ENCODE data around the gene QRICH2. TPM values are rescaled to one million over a fixed set of nuclear protein-coding genes. Genes with fewer than 3 reads are reported as not detected.
"Not testable (repeated sequence)": the region's sequence is repeated elsewhere in the genome, so short reads cannot be mapped to it uniquely, and the experiment has no call there.

Gene QRICH2, protein sequence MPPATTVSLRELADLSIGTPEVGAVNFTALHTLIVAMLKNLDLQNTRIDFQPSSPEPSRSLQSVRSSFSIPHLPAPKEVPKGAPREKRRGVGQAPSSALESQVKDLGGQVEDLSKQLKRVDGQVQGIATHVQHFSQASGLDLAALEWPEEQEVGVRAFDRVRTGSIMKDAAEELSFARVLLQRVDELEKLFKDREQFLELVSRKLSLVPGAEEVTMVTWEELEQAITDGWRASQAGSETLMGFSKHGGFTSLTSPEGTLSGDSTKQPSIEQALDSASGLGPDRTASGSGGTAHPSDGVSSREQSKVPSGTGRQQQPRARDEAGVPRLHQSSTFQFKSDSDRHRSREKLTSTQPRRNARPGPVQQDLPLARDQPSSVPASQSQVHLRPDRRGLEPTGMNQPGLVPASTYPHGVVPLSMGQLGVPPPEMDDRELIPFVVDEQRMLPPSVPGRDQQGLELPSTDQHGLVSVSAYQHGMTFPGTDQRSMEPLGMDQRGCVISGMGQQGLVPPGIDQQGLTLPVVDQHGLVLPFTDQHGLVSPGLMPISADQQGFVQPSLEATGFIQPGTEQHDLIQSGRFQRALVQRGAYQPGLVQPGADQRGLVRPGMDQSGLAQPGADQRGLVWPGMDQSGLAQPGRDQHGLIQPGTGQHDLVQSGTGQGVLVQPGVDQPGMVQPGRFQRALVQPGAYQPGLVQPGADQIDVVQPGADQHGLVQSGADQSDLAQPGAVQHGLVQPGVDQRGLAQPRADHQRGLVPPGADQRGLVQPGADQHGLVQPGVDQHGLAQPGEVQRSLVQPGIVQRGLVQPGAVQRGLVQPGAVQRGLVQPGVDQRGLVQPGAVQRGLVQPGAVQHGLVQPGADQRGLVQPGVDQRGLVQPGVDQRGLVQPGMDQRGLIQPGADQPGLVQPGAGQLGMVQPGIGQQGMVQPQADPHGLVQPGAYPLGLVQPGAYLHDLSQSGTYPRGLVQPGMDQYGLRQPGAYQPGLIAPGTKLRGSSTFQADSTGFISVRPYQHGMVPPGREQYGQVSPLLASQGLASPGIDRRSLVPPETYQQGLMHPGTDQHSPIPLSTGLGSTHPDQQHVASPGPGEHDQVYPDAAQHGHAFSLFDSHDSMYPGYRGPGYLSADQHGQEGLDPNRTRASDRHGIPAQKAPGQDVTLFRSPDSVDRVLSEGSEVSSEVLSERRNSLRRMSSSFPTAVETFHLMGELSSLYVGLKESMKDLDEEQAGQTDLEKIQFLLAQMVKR (N-terminal part only)
- 3.6 TPM for total RNA-seq
- long read RNA-seq, partial matches to known transcripts, result 1 of 3 reads
- long read RNA-seq, other reads (novel, unspliced or antisense), result 2 of 3 reads

DNA sequence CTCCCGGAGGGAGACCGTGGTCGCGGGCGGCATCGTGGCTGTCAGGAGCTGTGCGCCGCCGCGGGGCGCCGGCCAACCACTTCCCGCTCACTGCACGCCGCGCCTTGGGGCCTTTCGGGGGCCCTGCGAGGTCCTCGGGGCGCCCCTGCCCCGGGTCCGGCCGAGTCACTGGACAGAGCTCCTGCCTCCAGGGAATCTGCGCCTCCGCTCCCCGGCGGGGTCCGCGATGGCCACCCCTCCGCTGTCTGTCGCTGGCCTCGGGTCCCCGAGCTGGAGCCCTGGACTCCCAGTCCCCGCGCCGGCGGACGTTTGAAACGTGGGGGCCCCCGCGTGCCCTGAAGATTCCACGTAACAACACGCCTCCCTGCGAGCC, at the start of gene QRICH2:
Gene QRICH2 (minus strand): TSS at position 311 of the 373 bp plus-strand sequence. CDS start 278 bp downstream, at position 33.
- DNase-seq (ENCODE audit: missing footprints), result no peak
- ATAC-seq, result no peak
- intact Hi-C loops (cut with DNase I), result loop anchor here (10.0 kb wide), 1 partner anchor 147 kb away; the partner anchor contains the start of gene UBE2O

DNA sequence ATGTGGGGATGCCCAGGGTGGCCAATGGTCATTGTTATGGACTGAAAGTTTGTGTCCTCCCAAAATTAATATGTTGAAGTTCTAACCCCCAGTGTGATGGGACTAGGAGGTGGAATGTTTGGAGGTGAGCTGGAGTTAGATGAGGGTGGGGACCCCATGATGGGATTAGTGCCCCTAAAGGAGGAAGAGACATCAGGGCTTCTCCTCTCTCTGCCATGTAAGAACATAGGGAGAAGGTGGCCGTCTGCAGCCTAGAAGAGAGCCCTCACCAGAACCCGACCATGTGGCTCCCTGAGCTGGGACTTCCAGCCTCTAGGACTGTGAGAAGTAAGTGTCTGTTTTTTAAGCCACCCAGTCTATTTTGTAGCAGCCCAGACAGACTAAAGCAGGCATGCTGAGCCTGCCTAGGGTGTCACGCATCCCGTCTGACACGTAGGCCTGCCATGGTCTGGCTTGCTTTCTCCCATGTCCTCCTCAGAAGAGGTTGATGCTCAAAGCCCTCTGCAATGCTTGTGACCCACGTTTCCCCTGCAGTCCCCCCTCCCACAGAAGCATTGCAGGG, 49.6 kb upstream of the QRICH2 start:
- intact Hi-C loops (cut with DNase I), result no loop called here
- no peak for DNase-seq (ENCODE audit: missing footprints)
- no peak for ATAC-seq

DNA sequence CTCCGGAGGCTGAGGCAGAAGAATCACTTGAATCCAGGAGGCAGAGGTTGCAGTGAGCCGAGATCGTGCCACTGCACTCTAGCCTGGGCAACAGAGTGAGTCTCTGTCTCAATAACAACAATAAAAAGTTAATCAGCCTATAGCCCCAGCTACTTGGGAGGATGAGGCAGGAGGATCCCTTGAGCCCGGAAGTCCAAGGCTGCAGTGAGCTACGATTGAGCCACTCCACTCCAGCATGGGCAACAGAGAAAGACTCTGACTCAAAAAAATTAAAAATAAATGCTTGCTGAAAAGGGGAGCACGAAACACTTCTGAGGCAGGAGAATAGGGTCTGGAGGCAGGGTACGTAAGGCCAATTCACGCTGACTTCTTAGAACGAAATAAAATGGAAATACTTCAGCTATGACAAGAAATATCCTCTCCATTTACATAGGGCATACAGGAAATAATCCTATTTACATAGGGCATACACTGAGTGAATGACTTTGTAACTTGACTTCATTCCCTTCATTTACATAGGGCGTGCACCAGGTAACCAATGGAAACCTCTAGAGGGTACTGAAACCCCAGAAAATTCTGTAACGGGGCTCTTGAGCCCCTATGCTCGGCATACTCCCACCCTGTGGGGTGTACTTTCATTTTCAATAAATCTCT, 48.9 kb upstream of the QRICH2 start:
- no peak for DNase-seq (ENCODE audit: missing footprints)
- ATAC-seq, result no peak
- intact Hi-C loops (cut with DNase I), result no loop called here

DNA sequence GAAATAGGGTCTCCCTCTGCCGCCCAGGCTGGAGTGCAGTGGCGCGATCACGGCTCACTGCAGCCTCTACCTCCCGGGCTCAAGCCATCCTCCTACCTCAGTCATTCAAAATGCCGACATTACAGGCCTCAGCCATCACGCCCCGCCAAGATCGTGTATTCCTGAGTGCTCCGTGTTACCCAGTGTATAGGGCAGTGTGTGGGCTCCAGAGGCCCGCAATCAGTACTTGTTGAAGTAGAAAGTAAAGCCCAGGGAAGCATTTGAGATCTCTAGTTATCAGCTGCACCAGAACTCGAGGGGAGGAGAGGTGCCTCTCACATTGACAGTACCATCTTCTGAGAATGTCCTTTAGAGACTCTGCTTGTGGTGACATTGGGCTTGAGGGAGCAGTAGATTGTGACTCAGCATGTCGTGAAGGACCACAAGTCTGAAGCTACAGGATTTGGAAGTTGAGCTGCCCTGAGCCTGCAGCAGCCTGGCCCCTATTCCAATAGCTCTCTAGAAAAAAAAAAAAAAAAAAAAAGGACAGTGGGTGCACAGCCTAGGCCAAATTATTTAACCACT, 46.8 kb upstream of the QRICH2 start:
- DNase-seq (ENCODE audit: missing footprints) (no peak), ATAC-seq (no peak)
- intact Hi-C loops (cut with DNase I), result loop anchor here (5.0 kb wide), 2 partner anchors 38 to 42 kb away; no protein-coding TSS in a partner anchor

DNA sequence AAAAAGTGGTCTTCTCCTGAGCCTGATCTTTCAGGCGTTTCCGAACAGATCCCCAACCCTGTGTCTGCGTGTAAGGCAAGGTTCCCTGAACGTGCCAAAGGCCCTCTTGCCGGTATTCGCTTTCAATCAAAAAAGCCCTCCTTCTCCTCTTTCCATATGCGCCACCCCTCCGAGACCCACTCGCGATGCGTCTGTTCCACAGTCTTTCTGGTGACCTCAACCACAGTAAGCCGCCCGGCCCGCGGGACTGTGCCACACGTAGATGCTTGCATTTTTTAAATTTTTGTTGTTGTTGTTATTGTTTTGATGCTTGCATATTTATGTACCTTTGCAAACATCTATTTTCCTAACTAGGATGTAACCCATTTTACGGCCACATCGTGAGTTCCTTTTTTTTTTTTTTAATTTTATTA, 46.2 kb upstream of the QRICH2 start:
- no peak for ATAC-seq
- intact Hi-C loops (cut with DNase I), result loop anchor here (5.0 kb wide), 2 partner anchors 37 to 43 kb away; no protein-coding TSS in a partner anchor
- DNase-seq (ENCODE audit: missing footprints), result peak; percentile 75

DNA sequence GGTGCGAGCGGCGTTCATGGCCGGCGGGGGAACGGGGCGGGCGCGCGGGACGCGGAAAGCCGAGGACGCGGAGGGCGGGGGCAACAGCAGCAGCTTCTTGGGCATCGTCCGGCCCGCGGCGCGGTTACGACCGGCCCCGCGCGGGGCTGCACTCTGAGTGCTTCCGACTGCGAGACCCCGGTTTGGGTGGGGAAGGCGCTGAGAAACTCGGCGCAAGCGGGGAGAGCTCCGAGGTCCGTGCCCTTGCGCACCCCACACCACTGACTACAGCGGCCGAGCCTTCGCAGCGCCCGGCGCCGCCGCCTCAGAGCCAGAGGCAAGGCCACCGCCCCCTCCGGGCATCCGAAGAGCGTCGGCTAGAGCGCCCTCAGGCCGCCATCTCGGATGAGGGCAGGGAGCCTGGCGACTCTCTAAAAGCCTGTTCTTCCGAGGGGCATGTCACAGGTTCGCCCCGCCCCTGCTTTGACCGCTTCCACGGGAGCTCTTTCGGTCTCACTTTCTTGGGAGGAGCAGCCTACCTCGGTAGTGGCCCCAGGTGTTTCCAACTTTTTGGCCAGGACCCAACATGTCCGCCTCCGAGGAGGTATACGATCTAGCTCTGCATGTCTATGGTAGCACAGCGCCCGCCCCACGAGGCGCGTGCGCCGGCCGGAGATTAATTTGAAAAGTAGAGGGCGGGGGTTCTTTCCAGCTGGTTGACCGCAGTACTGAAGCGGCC, 45.7 kb upstream of the QRICH2 start, which contains the start of gene PRPSAP1:
Gene PRPSAP1 (minus strand): TSS at position 318 of the 718 bp plus-strand sequence. CDS start 213 bp downstream, at position 105.
- intact Hi-C loops (cut with DNase I), result loop anchor here (5.0 kb wide), 2 partner anchors 36 to 44 kb away; no protein-coding TSS in a partner anchor

DNA sequence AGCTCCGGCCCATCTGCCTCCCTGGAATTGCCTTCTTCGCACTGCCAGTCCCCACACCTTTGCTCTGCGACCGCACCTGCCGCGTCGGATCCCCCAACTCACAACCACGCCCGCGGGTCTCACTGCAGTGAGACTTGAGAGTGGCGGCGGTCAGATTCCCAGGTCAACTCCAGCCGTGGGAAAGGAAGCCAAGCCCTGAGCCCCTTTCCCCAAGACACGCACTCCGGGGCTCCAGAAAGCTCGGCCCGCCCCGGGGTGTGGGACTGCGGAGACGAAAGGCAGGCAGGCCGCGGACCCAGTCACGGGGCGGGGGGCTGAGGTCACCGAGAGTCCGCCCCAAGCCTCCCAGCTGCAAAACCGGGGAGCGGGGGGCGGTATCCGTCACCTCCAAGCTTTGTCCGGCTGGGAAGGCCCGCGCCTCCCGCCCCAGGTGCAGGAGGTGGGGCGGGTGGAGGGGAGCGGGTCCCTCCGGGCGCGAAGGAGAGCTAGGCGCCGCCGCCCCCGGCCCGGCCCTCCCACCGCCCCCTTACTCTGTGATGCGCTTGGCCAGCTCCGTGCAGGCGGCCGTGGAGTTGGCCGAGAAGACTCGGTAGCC, 45.0 kb upstream of the QRICH2 start:
- no peak for DNase-seq (ENCODE audit: missing footprints)
- intact Hi-C loops (cut with DNase I), result loop anchor here (5.0 kb wide), 2 partner anchors 36 to 44 kb away; no protein-coding TSS in a partner anchor
- peak; percentile 27 for ATAC-seq

More for the DNA sequence above, 45.7 kb upstream of the QRICH2 start, which contains the start of gene PRPSAP1:
- peak; percentile 99 for ATAC-seq
- peak; percentile 95 for DNase-seq (ENCODE audit: missing footprints)

DNA sequence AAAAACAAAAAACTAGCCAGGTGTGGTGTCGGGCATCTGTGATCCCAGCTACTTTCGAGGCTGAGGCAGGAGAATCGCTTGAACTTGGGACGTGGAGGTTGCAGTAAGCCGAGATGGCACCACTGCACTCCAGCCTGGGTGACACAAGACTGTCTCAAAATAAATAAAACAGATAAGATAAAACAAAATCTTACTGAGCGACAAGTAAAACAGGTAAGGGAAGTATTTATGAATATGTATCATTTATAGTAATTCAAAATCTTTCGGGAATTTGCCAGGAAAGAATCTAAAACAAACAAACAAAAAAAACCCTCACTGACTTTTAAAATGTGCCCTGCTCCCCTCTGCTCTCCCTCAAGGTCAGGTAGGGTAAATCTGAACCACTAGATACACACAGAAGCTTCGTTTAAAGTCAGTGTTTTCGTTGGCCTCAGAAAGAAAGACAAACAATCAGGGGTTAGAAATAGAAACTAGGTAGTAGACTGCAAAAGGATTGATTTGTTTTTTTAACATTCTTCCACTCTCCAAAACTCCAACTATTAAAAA, 43.5 kb upstream of the QRICH2 start:
- ATAC-seq (no peak), DNase-seq (ENCODE audit: missing footprints) (no peak)
- intact Hi-C loops (cut with DNase I), result loop anchor here (5.0 kb wide), 2 partner anchors 34 to 46 kb away; no protein-coding TSS in a partner anchor

DNA sequence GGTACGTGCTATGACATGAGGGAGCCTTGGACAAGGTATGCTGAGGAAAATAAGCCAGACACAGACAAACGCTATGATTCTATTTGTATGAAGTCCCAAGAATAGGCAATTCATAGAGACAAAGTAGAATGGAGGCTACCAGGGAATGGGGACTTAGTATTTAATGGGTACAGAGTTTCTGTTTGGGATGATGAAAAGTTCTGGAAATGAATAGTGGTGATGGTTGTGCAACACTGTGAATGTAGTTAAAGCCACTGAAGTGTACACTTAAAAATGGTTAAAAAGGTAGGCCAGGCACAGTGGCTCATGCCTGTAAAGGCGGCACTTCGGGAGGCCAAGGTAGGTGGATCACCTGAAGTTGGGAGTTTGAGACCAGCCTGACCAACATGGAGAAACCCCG, 42.4 kb upstream of the QRICH2 start:
- intact Hi-C loops (cut with DNase I), result loop anchor here (5.0 kb wide), 2 partner anchors 33 to 47 kb away; no protein-coding TSS in a partner anchor
- ATAC-seq (no peak), DNase-seq (ENCODE audit: missing footprints) (no peak)

DNA sequence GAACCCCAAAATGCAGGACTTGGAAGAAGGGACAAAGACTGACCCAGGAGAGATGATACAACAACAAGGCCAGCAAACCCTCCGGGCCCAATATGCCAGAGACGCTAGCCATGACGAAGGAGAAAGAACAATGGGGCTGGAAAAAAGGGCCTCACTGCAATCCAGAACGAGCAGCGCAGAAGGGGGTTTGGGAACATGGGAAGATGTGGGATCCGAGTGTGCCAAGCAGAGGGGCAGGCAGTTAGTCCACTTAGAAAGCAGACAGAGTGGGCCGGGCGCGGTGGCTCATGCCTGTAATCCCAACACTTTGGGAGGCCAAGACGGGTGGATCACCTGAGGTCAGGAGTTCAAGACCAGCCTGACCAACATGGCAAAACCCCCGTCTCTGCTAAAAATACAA, 38.9 kb upstream of the QRICH2 start:
- intact Hi-C loops (cut with DNase I), result not testable (repeated sequence)

DNA sequence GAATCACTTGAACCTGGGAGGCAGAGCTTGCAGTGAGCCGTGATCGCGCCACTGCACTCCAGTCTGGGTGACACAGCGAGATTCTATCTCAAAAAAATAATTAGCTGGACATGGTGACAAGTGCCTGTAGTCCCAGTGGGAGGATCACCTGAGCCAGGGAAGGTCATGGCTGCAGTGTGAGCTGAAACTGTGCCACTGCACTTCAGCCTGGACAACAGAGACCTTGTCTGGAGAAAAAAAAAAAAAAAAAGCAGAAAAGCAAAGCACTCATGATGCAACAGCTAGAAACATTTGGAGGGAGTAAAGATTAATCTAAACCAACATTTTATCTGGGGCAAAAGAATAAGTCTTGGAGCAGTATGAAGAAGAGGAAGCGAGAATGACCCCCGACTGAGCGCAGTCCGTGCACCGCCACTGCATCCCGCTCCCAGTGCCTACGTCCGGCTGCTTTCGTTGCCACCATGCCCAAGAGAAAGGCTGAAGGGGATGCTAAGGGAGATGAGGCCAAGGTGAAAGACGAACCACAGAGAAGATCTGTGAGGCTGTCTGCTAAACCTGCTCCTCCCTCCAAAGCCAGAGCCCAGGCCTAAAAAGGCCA, 37.4 kb upstream of the QRICH2 start:
- ATAC-seq (no peak), DNase-seq (ENCODE audit: missing footprints) (no peak)
- intact Hi-C loops (cut with DNase I), result no loop called here

More for the DNA sequence above, 38.9 kb upstream of the QRICH2 start:
- ATAC-seq; DNase-seq (ENCODE audit: missing footprints): not testable (repeated sequence)

DNA sequence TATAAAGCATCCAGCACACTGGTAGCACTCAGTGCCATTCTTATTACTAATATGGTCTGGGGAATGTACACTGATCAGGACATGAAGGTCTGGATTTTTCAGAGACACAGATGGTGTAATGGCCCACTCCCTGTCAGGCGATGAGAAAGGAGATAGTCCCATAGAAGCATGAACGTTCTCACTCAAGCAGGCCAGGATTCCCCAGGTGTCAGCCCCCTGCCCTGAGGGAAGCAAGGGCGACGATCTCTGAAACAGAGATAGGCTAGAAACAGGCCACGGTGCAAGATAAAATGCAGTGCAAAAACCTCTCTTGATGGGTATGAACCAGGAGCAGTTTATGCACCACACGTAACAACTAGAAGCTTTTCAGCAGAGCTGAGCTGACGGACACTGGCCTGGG, 35.0 kb upstream of the QRICH2 start:
- ATAC-seq (no peak), DNase-seq (ENCODE audit: missing footprints) (no peak)
- intact Hi-C loops (cut with DNase I), result no loop called here

DNA sequence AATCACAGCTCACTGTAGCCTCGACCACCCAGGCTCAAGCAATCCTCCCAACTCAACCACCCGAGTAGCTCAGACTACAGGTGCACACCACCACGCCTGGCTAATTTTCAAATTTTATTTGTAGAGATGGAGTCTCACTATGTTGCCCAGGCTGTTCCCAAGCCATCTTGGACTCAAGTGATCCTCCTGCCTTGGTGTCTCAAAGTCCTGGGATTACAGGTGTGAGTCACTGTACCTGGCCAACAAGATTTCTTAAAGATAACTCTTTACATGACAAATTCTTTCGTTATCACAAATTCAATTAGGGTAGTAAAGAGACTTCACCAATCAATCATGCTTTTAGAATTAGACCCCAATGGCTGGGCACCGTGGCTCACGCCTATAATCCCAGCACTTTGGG, 33.2 kb upstream of the QRICH2 start:
- intact Hi-C loops (cut with DNase I), result no loop called here
- no peak for DNase-seq (ENCODE audit: missing footprints)
- no peak for ATAC-seq

DNA sequence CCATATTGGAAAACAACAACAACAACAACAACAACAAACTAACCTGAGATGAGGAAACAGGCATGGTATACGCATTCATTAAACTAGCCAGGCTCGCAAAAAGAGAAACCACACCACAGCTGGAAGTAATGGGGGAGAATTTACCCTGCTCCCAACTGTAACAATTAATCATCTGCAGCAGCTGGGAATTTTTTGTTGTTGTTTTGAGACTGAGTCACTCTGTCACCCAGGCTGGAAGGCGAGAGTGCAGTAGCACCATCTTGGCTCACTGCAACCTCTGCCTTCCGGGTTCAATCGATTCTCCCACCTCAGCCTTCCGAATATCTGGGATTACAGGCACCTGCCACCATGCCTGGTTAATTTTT, 29.3 kb upstream of the QRICH2 start:
- no peak for ATAC-seq
- intact Hi-C loops (cut with DNase I), result no loop called here
- no peak for DNase-seq (ENCODE audit: missing footprints)

DNA sequence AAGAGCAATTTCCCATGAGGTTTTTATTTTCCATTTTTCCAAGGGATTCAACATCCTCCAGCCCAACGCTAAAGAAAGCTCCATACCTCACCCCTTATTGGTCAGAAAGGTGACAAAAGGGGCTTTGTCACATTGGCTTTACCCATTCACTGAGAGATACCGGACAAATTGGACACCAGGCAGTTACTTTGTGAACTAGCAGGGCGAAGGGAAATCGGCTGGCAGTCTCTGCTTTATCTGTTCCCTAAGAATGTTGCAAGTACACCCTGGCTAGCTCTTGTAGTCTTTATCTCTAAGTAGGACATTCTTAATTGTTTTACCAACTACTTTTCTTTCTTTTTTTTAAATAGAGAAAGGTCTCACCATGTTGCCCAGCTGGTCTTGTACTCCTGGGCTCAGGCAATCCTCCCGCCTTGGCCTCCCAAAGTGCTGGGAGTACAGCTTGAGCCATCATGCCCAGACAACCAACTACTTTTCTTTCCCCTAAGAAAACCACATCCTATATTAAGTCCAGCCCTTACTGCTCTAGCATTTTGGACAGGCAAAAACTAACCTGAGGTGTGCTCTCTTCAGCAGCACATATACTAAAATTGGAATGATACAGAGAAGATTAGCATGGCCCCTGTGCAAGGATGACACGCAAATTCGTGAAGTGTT, 28.8 kb upstream of the QRICH2 start:
- intact Hi-C loops (cut with DNase I), result no loop called here
- no peak for ATAC-seq
- DNase-seq (ENCODE audit: missing footprints), result no peak

Data from Right ventricle myocardium inferior (tissue), 1 donor.